Activated CD8-positive, alpha-beta memory T cell treated with anti-CD3 and anti-CD28 coated beads for 24 hours (primary cell): ENCODE data around the gene ACVR2A.

Experiments
- DNase-seq: peaks from one replicate; pipeline ENCODE4 v3.0.0-alpha.2; 2020

Gene ACVR2A

GRCh38 chr2:147855977-147856376 lies 11.1 kb downstream of the ACVR2A start:
- no peak for DNase-seq

GRCh38 chr2:147860009-147860408 lies 15.2 kb downstream of the ACVR2A start:
- no peak for DNase-seq

GRCh38 chr2:147862859-147863516 lies 18.2 kb downstream of the ACVR2A start:
- DNase-seq = no peak

- no peak for DNase-seq
These were observed 19.0 kb downstream of the ACVR2A start for GRCh38 chr2:147863835-147864234.

GRCh38 chr2:147865560-147865959 lies 20.7 kb downstream of the ACVR2A start:
- no peak for DNase-seq

GRCh38 chr2:147867050-147867449 lies 22.2 kb downstream of the ACVR2A start:
- DNase-seq = no peak

GRCh38 chr2:147869934-147870333 lies 25.1 kb downstream of the ACVR2A start:
- DNase-seq = no peak

- no peak for DNase-seq
These were observed 28.1 kb downstream of the ACVR2A start for GRCh38 chr2:147872967-147873366.

- DNase-seq = no peak
These were observed 29.1 kb downstream of the ACVR2A start for GRCh38 chr2:147873859-147874483.

GRCh38 chr2:147879846-147880245 lies 35.0 kb downstream of the ACVR2A start:
- DNase-seq = no peak

GRCh38 chr2:147882631-147883030 lies 37.8 kb downstream of the ACVR2A start:
- DNase-seq = no peak

- DNase-seq = no peak
These were observed 40.0 kb downstream of the ACVR2A start for GRCh38 chr2:147884830-147885229.

- DNase-seq = no peak
These were observed 41.3 kb downstream of the ACVR2A start for GRCh38 chr2:147886136-147886535.

- DNase-seq = no peak
These were observed 43.9 kb downstream of the ACVR2A start for GRCh38 chr2:147888680-147889079.

- DNase-seq = no peak
These were observed 59.2 kb downstream of the ACVR2A start for GRCh38 chr2:147904051-147904450.

GRCh38 chr2:147909178-147909577 lies 64.3 kb downstream of the ACVR2A start:
- DNase-seq = no peak

- no peak for DNase-seq
These were observed 66.2 kb downstream of the ACVR2A start for GRCh38 chr2:147910990-147911473.

- DNase-seq = no peak
These were observed 69.1 kb downstream of the ACVR2A start for GRCh38 chr2:147913701-147914480.

- no peak for DNase-seq
These were observed 71.2 kb downstream of the ACVR2A start for GRCh38 chr2:147916067-147916466.

- DNase-seq = no peak
These were observed 71.9 kb downstream of the ACVR2A start for GRCh38 chr2:147916723-147917122.

GRCh38 chr2:147917161-147917560 lies 72.3 kb downstream of the ACVR2A start:
- DNase-seq = no peak

GRCh38 chr2:147923846-147924245 lies 79.0 kb downstream of the ACVR2A start:
- DNase-seq = no peak

- no peak for DNase-seq
These were observed 79.8 kb downstream of the ACVR2A start for GRCh38 chr2:147924647-147925046.

GRCh38 chr2:147925886-147926285 lies 81.1 kb downstream of the ACVR2A start:
- DNase-seq = no peak
